ENCODE measurements around the gene TTL.

GRCh38 chr2:112433932-112434730 lies 47.8 kb upstream of the TTL start:
- TF ChIP-seq CTCF (IDR thresholded peaks at IDR 0.05) (no peak), POLR2A (IDR thresholded peaks at IDR 0.05) (no peak)

All from heart left ventricle (tissue), 13 donors.